HCT116 (cell line): ENCODE measurements around the gene SLC25A18. TPM values are rescaled to one million over a fixed set of nuclear protein-coding genes. Genes with fewer than 3 reads are reported as not detected.

Source experiments
- ATAC-seq: fragments of 200-7000 bp; cut with Tn5 transposase; 2 replicates; pipeline ENCODE4 v1.9.1; 2020; ENCODE audit warnings: mild to moderate bottlenecking, moderate library complexity
- BruUV-seq: library from RNA; stranded (reverse); fragments of 400-500 nt; replicated peaks from 2 replicates; lab custom pipeline; 2021; lab: Mats Ljungman, UMichigan
- CTCF ChIA-PET: fragments of 300-600 bp; sonication (Branson Sonifier 250); formaldehyde crosslinking; loops from one replicate; lab custom pipeline; 2021; ENCODE audit warnings: antibody characterized with exemption; lab: Charles Lee
- POLR2A ChIA-PET: fragments of 300-600, 350-600 bp; sonication (Branson Sonifier 250); formaldehyde crosslinking; loops from one replicate; lab custom pipeline; 2021; ENCODE audit warnings: antibody characterized with exemption; lab: Charles Lee
- RAD21 ChIA-PET, 2 experiments: fragments of 300-600 bp; sonication (Branson Sonifier 250); formaldehyde crosslinking; loops; one replicate each; lab custom pipeline; 2023; ENCODE audit warnings: low total read pairs in 2 of 2; ENCODE audit not compliant: uncharacterized antibody in 2 of 2, unreplicated experiment in 2 of 2, low non-redundant PET in 1 of 2; lab: Charles Lee
- DNase-seq: peaks from one replicate; pipeline ENCODE4 v3.0.0-alpha.2; 2010; ENCODE audit warnings: low read depth, low spot score
- H2AFZ ChIP-seq: fragments of 200-600 bp; shearing (Covaris generic), sonication (generic); 2 replicates; pipeline ENCODE4 v1.6.1; 2017; ENCODE audit warnings: low read depth, mixed run types, mixed read lengths, antibody characterized with exemption, low read length; ENCODE audit not compliant: poor library complexity, severe bottlenecking
- H3K27ac ChIP-seq: 2 replicates; pipeline ENCODE4 v1.5.1; 2012; ENCODE audit warnings: low read depth, low read length
- H3K27me3 ChIP-seq: fragments of 200-600 bp; sonication (generic); 2 replicates; pipeline ENCODE4 v1.6.1; 2016; ENCODE audit warnings: mixed run types, low read length, mixed read lengths; ENCODE audit not compliant: insufficient read depth
- H3K36me3 ChIP-seq, 2 experiments: fragments of 200-500 bp in 1 of 2; fragments of 200-600 bp in 1 of 2; sonication (Bioruptor generic) in 1 of 2; sonication (generic) in 1 of 2; 2 replicates each; pipeline versions ENCODE4 v1.5.1 to v1.6.1; 2014 to 2016; ENCODE audit warnings: low read length in 2 of 2, inconsistent platforms in 1 of 2, mixed read lengths in 1 of 2, mixed run types in 1 of 2; ENCODE audit not compliant: insufficient read depth in 2 of 2, control insufficient read depth in 1 of 2
- H3K4me1 ChIP-seq, 2 experiments: fragments of 200-600 bp in 1 of 2; sonication (generic) in 1 of 2; 2 replicates each; pipeline versions ENCODE4 v1.5.1 to v1.6.1; 2012 to 2017; ENCODE audit warnings: low read length in 2 of 2, inconsistent platforms in 1 of 2, mild to moderate bottlenecking in 1 of 2, mixed read lengths in 1 of 2, mixed run types in 1 of 2, moderate library complexity in 1 of 2; ENCODE audit not compliant: insufficient read depth in 2 of 2, control insufficient read depth in 1 of 2
- H3K4me2 ChIP-seq: fragments of 200-600 bp; sonication (generic); 2 replicates; pipeline ENCODE4 v1.6.1; 2017; ENCODE audit warnings: mixed run types, low read length, mixed read lengths
- H3K4me3 ChIP-seq, 2 experiments: fragments of 200-600 bp in 1 of 2; sonication (generic) in 1 of 2; replicated peaks in 1 of 2; 2 replicates each; pipeline ENCODE4 v1.5.1; 2011 to 2016; ENCODE audit warnings: low read length in 2 of 2, control low read depth in 1 of 2, low read depth in 1 of 2, mild to moderate bottlenecking in 1 of 2, mixed read lengths in 1 of 2, mixed run types in 1 of 2
- H3K79me2 ChIP-seq: fragments of 200-600 bp; sonication (generic); 2 replicates; pipeline ENCODE4 v1.6.1; 2017; ENCODE audit warnings: mild to moderate bottlenecking, mixed run types, low read length, moderate library complexity, mixed read lengths; ENCODE audit not compliant: insufficient read depth
- H3K9ac ChIP-seq: fragments of 200-600 bp; sonication (generic); 2 replicates; pipeline ENCODE4 v1.6.1; 2016; ENCODE audit warnings: low read length, mixed read lengths
- H3K9me2 ChIP-seq: fragments of 200-600 bp; sonication (generic), shearing (Covaris generic); 2 replicates; pipeline ENCODE4 v1.6.1; 2017; ENCODE audit warnings: mixed run types, mild to moderate bottlenecking, moderate library complexity; ENCODE audit not compliant: insufficient read depth
- H3K9me3 ChIP-seq, 2 experiments: fragments of 200-500 bp in 1 of 2; fragments of 200-600 bp in 1 of 2; sonication (Bioruptor generic) in 1 of 2; sonication (generic) in 1 of 2; 2 replicates each; pipeline ENCODE4 v1.6.1; 2014 to 2017; ENCODE audit warnings: low read length in 2 of 2, mixed read lengths in 2 of 2, inconsistent platforms in 1 of 2, low read depth in 1 of 2, mild to moderate bottlenecking in 1 of 2, mixed run types in 1 of 2, moderate library complexity in 1 of 2; ENCODE audit not compliant: control insufficient read depth in 1 of 2, insufficient read depth in 1 of 2
- H4K20me1 ChIP-seq: fragments of 200-600 bp; sonication (generic), shearing (Covaris generic); 2 replicates; pipeline ENCODE4 v1.6.1; 2017; ENCODE audit warnings: mixed run types, mild to moderate bottlenecking, moderate library complexity; ENCODE audit not compliant: insufficient read depth
- CBX3 ChIP-seq: IDR thresholded peaks from 2 replicates; pipeline ENCODE4 v1.6.1; 2012; ENCODE audit warnings: low read depth
- ELF1 ChIP-seq: IDR thresholded peaks from 2 replicates; pipeline ENCODE4 v1.6.1; 2012; ENCODE audit warnings: low read depth, borderline replicate concordance
- EZH2 ChIP-seq: fragments of 200-600 bp; sonication (generic); IDR thresholded peaks from 2 replicates; pipeline ENCODE4 v1.6.1; 2017; ENCODE audit warnings: antibody characterized with exemption, mixed run types
- EZH2phosphoT487 ChIP-seq: fragments of 200-600 bp; IDR thresholded peaks from 2 replicates; pipeline ENCODE4 v1.6.1; 2018; ENCODE audit warnings: antibody characterized with exemption, borderline replicate concordance
- FOSL1 ChIP-seq: IDR thresholded peaks from 2 replicates; pipeline ENCODE4 v1.6.1; 2012; ENCODE audit warnings: low read depth
- JUND ChIP-seq: IDR thresholded peaks from 2 replicates; pipeline ENCODE4 v1.6.1; 2012
- POLR2A ChIP-seq: IDR thresholded peaks from 2 replicates; pipeline ENCODE4 v1.7.0; 2011; ENCODE audit warnings: borderline replicate concordance; ENCODE audit not compliant: insufficient read depth, insufficient read length; ENCODE audit errors: extremely low read depth
- POLR2AphosphoS5 ChIP-seq: IDR thresholded peaks from 2 replicates; pipeline ENCODE4 v1.6.1; 2011; ENCODE audit warnings: mild to moderate bottlenecking, low read depth, low read length, moderate library complexity
- RAD21 ChIP-seq: IDR thresholded peaks from 2 replicates; pipeline ENCODE4 v1.6.1; 2012; ENCODE audit warnings: low read depth, mild to moderate bottlenecking
- SIN3A ChIP-seq: IDR thresholded peaks from 2 replicates; pipeline ENCODE4 v1.6.1; 2012; ENCODE audit warnings: low read depth
- SP1 ChIP-seq: IDR thresholded peaks from 2 replicates; pipeline ENCODE4 v1.6.1; 2012; ENCODE audit warnings: low read depth
- SRF ChIP-seq: IDR thresholded peaks from 2 replicates; pipeline ENCODE4 v1.6.1; 2012; ENCODE audit warnings: low read depth
- TCF7L2 ChIP-seq: IDR thresholded peaks from 2 replicates; pipeline ENCODE4 v1.7.0; 2011; ENCODE audit warnings: borderline replicate concordance, inconsistent platforms; ENCODE audit not compliant: insufficient read depth, insufficient read length; ENCODE audit errors: extremely low read depth
- YY1 ChIP-seq: IDR thresholded peaks from 2 replicates; pipeline ENCODE4 v1.6.1; 2011; ENCODE audit warnings: low read length, low read depth, moderate library complexity, mild to moderate bottlenecking; ENCODE audit not compliant: insufficient replicate concordance; ENCODE audit errors: extremely low read depth
- ZFX ChIP-seq: fragments of 450-650 bp; IDR thresholded peaks from 2 replicates; pipeline ENCODE4 v1.6.1; 2017
- ZNF274 ChIP-seq: fragments of 200-500 bp; sonication (Bioruptor generic); IDR thresholded peaks from 2 replicates; pipeline ENCODE4 v1.6.1; 2014; ENCODE audit warnings: mild to moderate bottlenecking, low read depth, low read length, inconsistent platforms
- intact Hi-C: fragments of 100-400 bp; cut with micrococcal nuclease; formaldehyde crosslinking; loops from 2 replicates; pipeline ENCODE4 v1.10.0; 2022
- total RNA-seq: library from RNA; stranded (reverse); gene quantifications from one replicate; pipeline ENCODE4 v1.2.1, GENCODE V29; 2021; ENCODE audit not compliant: unreplicated experiment
- TF ChIP-seq, protein P1 (sequence below): IDR thresholded peaks from 2 replicates; pipeline ENCODE4 v1.6.1; 2012
- TF ChIP-seq, protein P2 (sequence below): IDR thresholded peaks from 2 replicates; pipeline ENCODE4 v1.6.1; 2011; ENCODE audit warnings: mild to moderate bottlenecking, low read length, moderate library complexity; ENCODE audit not compliant: insufficient replicate concordance; ENCODE audit errors: extremely low read depth

Gene SLC25A18
- total RNA-seq, 1 experiment from 2014 or later = not detected

DNA sequence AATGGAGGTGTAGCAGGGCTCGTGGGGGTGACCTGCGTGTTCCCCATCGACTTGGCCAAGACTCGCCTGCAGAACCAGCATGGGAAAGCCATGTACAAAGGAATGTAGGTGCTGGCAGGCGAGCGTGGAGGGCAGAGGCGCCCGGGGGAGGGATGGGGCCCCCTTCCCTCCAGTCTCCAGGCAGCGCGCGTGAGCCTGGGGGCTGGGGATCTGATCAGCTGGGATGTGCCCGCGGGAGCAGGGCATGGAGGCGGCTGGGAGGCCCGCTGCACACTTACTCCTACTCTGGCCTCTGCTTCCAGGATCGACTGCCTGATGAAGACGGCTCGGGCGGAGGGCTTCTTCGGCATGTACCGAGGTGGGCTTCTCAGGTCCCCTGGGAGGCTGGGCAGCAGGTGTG is 17.8 kb downstream of the SLC25A18 start:
- H3K27me3 ChIP-seq = no peaks in the 10 kb centered on the region
- H3K27ac ChIP-seq = no peak overlapping the region
- RAD21 ChIA-PET = no interaction called here
- peaks cover 0 to 5% of the 10 kb centered on the region in 2 experiments; a peak in 1 of 4 replicates for H3K4me1 ChIP-seq
- H3K9me2 ChIP-seq = no peaks in the 10 kb centered on the region
- H2AFZ ChIP-seq = no peak overlapping the region
- intact Hi-C loops = no loop called here
- no peaks in the 10 kb centered on the region for H3K79me2 ChIP-seq
- CTCF ChIA-PET = no interaction called here
- BruUV-seq = no TSS peak
- no peak overlapping the region for H3K4me2 ChIP-seq
- no peaks in the 10 kb centered on the region for H3K9me3 ChIP-seq
- ATAC-seq = no peak
- H3K4me3 ChIP-seq = no peak overlapping the region
- H3K9ac ChIP-seq = no peak overlapping the region
- TF ChIP-seq, protein P1, sequence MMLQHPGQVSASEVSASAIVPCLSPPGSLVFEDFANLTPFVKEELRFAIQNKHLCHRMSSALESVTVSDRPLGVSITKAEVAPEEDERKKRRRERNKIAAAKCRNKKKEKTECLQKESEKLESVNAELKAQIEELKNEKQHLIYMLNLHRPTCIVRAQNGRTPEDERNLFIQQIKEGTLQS = no peak
- TF ChIP-seq RAD21 (no peak), JUND (no peak)
- TF ChIP-seq, all 23 proteins: peak for 0
- no peaks in the 10 kb centered on the region for H3K36me3 ChIP-seq
- H4K20me1 ChIP-seq = no peaks in the 10 kb centered on the region
- no peak for DNase-seq
- POLR2A ChIA-PET = no interaction called here

DNA sequence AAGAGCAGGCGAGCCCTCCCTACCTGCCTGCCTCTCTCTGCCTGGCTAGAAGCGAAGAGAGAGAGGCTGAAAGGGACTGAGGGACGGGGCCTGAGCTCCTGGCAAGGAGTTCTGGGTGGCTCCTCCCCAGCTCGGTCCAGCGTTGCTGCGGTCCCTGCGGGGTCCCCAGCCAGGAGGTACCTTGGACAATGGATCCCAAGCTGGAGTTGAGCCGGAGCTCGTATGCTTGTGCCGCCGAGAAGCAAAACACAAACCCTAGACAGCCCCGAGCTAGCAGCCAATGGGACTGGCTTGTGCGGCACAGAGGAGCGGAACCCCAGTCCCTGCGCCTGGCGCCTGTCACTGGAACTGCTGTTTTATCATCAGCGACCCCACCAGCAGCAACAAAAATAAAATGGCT is 18.3 kb downstream of the SLC25A18 start:
- ATAC-seq = no peak
- Histone ChIP-seq H3K36me3 (no peaks in the 10 kb centered on the region), H3K9me3 (no peaks in the 10 kb centered on the region), H3K9me2 (no peaks in the 10 kb centered on the region), H3K4me2 (no peak overlapping the region), H3K79me2 (no peaks in the 10 kb centered on the region), H3K4me1 (peaks cover 0 to under 1% of the 10 kb centered on the region in 2 experiments; a peak in 1 of 4 replicates), H3K27me3 (no peaks in the 10 kb centered on the region), H4K20me1 (no peaks in the 10 kb centered on the region), H2AFZ (no peak overlapping the region), H3K27ac (no peak overlapping the region), H3K4me3 (no peak overlapping the region), H3K9ac (no peak overlapping the region)
- CTCF ChIA-PET = no interaction called here
- RAD21 ChIA-PET = no interaction called here
- BruUV-seq = no TSS peak
- DNase-seq = no peak
- POLR2A ChIA-PET = no interaction called here
- intact Hi-C loops = no loop called here
- TF ChIP-seq YY1 = no peak
- no peak for TF ChIP-seq POLR2A
- TF ChIP-seq, protein P1 = no peak
- TF ChIP-seq RAD21 = no peak
- no peak for TF ChIP-seq ELF1
- no peak for TF ChIP-seq ZFX
- no peak for TF ChIP-seq FOSL1
- no peak for TF ChIP-seq SRF
- no peak for TF ChIP-seq TCF7L2
- TF ChIP-seq POLR2AphosphoS5 = no peak
- TF ChIP-seq EZH2 = no peak
- no peak for TF ChIP-seq CBX3
- TF ChIP-seq SIN3A = no peak
- no peak for TF ChIP-seq SP1
- TF ChIP-seq, protein P2, sequence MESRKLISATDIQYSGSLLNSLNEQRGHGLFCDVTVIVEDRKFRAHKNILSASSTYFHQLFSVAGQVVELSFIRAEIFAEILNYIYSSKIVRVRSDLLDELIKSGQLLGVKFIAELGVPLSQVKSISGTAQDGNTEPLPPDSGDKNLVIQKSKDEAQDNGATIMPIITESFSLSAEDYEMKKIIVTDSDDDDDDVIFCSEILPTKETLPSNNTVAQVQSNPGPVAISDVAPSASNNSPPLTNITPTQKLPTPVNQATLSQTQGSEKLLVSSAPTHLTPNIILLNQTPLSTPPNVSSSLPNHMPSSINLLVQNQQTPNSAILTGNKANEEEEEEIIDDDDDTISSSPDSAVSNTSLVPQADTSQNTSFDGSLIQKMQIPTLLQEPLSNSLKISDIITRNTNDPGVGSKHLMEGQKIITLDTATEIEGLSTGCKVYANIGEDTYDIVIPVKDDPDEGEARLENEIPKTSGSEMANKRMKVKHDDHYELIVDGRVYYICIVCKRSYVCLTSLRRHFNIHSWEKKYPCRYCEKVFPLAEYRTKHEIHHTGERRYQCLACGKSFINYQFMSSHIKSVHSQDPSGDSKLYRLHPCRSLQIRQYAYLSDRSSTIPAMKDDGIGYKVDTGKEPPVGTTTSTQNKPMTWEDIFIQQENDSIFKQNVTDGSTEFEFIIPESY = no peak
- TF ChIP-seq ZNF274 = no peak
- no peak for TF ChIP-seq JUND
- TF ChIP-seq EZH2phosphoT487 = no peak
